ENCODE data around the gene PDZD7. TPM values are rescaled to one million over a fixed set of nuclear protein-coding genes. Genes with fewer than 3 reads are reported as not detected.

Gene PDZD7
- total and polyA plus RNA-seq, 2 of the 8 experiments (the other 6 are each of a cell fraction or from before 2014, with no cell fraction given) = 0.88 to 1.6 TPM

GRCh38 chr10:100996678-100997359, 34.1 kb downstream of the PDZD7 start (continued):
- TF ChIP-seq SP4 (IDR thresholded peaks at IDR 0.05; ENCODE audit: low read length) = no peak; the same call in 1 of the 2 replicates
- no peak for TF ChIP-seq EGR1 (IDR thresholded peaks at IDR 0.05; ENCODE audit: borderline replicate concordance, low read depth, low read length)
- TF ChIP-seq BCL11A (IDR thresholded peaks at IDR 0.05; ENCODE audit: low read depth in 2 of 2, low read length in 2 of 2) = no peak
- TF ChIP-seq NANOG (IDR thresholded peaks at IDR 0.05; ENCODE audit: insufficient read depth, low read depth, low read length, poor library complexity, severe bottlenecking) = no peak
- TF ChIP-seq CBX5 (IDR thresholded peaks at IDR 0.05; ENCODE audit: low read depth, low read length) = no peak
- TF ChIP-seq TAF1 (IDR thresholded peaks at IDR 0.05; ENCODE audit: low read depth, low read length) = peak; percentile 68
- TF ChIP-seq CHD1 (IDR thresholded peaks at IDR 0.05; ENCODE audit: low read depth, low read length) = no peak
- no peak for TF ChIP-seq RFX5 (IDR thresholded peaks at IDR 0.05; ENCODE audit: borderline replicate concordance, low read depth, low read length)
- peak; percentile 32 for TF ChIP-seq PHF8 (conservative IDR thresholded peaks at IDR 0.05; ENCODE audit: low read depth, low read length)
- no peak for TF ChIP-seq GABPA (IDR thresholded peaks at IDR 0.05; ENCODE audit: borderline replicate concordance, insufficient read depth, low read length)
- no peak for TF ChIP-seq YY1 (IDR thresholded peaks at IDR 0.05; ENCODE audit: low read depth, low read length)
- TF ChIP-seq SAP30 (IDR thresholded peaks at IDR 0.05; ENCODE audit: insufficient read depth, insufficient replicate concordance, low read length) = no peak
- no peak for TF ChIP-seq SP1 (IDR thresholded peaks at IDR 0.05; ENCODE audit: low read depth, low read length)
- TF ChIP-seq MAX (IDR thresholded peaks at IDR 0.05) = peak; percentile 31; the same call in 1 of the 2 replicates
- peak in 1 of 2 experiments; percentile 68; a peak in 2 of 3 replicates for TF ChIP-seq POLR2A (IDR thresholded peaks at IDR 0.05; ENCODE audit: control extremely low read depth in 1 of 2, low read depth in 2 of 2, low read length in 2 of 2)
- TF ChIP-seq HDAC6 (IDR thresholded peaks at IDR 0.05; ENCODE audit: low read depth, low read length) = no peak
- peak; percentile 12; the same call in 1 of the 2 replicates for TF ChIP-seq CREB1 (IDR thresholded peaks at IDR 0.05)
- TF ChIP-seq SP2 (IDR thresholded peaks at IDR 0.05; ENCODE audit: low read length) = no peak
- no peak for TF ChIP-seq RBBP5 (IDR thresholded peaks at IDR 0.05; ENCODE audit: borderline replicate concordance, low read depth, low read length)
- TF ChIP-seq TBP (IDR thresholded peaks at IDR 0.05; ENCODE audit: low read depth, low read length) = peak; percentile 45; the same call in 1 of the 2 replicates
- no peak for TF ChIP-seq SRF (IDR thresholded peaks at IDR 0.05; ENCODE audit: low read depth, low read length)
- no peak for TF ChIP-seq KDM5A (IDR thresholded peaks at IDR 0.05; ENCODE audit: low read length)
- no peak for TF ChIP-seq BRCA1 (IDR thresholded peaks at IDR 0.05; ENCODE audit: low read depth, low read length)
- no peak for TF ChIP-seq CEBPB (IDR thresholded peaks at IDR 0.05; ENCODE audit: low read depth, low read length)
- no peak for TF ChIP-seq SIN3A (conservative IDR thresholded peaks at IDR 0.05 in 1 of 2, IDR thresholded peaks at IDR 0.05 in 1 of 2; ENCODE audit: low read depth in 1 of 2, low read length in 2 of 2)

Data from H1 (cell line).